ENCODE measurements around the gene SLC29A1. TPM values are rescaled to one million over a fixed set of nuclear protein-coding genes. Genes with fewer than 3 reads are reported as not detected.
A peak's percentile ranks its signal among the peaks of the same experiment; 100 is the strongest.

SLC29A1 gene
- total RNA-seq, 1 donor from 2014 or later: 55.0 TPM

DNA sequence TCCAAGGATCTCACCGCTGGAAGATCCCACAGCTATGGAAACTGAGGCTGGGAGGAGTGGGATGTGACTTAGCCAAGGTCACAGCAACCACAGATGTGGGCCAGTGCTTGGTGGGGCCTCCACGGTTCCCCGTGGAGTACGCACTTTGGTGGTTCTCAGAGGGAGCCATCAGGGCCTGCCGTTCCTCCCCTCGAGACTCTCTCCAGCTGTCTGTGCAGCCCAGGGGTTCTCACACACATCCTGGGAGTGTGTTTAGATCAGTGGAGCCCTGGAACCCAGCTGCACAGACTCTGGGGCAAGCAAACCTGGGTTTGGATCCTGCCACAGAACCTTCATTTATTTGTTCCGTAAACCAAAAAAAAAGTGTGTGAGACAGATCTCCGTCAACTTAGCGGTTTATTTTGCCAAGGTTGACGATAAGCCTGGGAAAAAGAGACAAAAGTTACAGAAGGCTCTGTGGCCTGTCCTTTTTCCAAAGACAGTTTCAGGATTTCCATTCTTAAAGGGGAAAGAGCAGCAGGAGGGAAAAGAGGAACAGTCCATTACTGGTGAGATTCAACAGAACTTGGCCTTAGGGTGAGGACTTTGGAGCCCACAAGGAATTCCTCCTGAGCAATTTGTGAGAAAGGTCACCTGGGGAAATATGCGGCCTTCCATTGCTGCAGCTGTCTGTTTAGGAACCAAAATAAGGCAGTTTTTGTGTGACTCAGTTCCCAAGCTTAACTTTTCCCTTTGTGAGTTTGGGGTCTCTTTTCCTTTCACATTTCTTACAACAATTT is 20.2 kb upstream of the SLC29A1 start:
- H3K27me3 Mint-ChIP-seq (ENCODE audit: low read depth): peaks cover 3% of the 10 kb centered on the region
- H3K27ac Mint-ChIP-seq (ENCODE audit: unreplicated experiment): no peak overlapping the region
- H3K4me3 Mint-ChIP-seq: no peak overlapping the region

DNA sequence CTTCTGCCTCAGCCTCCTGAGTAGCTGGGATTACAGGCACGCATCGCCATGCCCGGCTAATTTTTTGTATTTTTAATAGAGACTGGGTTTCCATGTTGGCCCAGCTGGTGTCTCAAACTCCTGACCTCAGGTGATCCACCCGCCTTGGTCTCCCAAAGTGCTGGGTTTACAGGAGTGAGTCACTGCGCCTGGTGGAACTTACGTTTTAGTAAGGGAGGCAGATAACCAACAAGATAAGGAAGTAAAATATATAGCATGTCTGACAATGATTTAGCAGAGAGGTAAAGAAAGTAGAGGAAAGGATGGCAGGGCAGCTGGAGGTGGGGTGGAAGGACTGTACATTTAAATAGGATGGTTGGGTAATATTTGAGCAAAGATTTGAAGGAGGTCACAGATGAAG is 19.4 kb upstream of the SLC29A1 start:
- Mint-ChIP-seq H3K9me3 (no peaks in the 10 kb centered on the region), H3K27ac (ENCODE audit: unreplicated experiment) (no peak overlapping the region), H3K27me3 (ENCODE audit: low read depth) (peaks cover 6% of the 10 kb centered on the region), H3K4me1 (peaks cover 35% of the 10 kb centered on the region), H3K36me3 (ENCODE audit: low read depth) (no peaks in the 10 kb centered on the region), H3K4me3 (no peak overlapping the region)
- DNase-seq (ENCODE audit: low read depth, low spot score): no peak
- TF ChIP-seq, protein P1, sequence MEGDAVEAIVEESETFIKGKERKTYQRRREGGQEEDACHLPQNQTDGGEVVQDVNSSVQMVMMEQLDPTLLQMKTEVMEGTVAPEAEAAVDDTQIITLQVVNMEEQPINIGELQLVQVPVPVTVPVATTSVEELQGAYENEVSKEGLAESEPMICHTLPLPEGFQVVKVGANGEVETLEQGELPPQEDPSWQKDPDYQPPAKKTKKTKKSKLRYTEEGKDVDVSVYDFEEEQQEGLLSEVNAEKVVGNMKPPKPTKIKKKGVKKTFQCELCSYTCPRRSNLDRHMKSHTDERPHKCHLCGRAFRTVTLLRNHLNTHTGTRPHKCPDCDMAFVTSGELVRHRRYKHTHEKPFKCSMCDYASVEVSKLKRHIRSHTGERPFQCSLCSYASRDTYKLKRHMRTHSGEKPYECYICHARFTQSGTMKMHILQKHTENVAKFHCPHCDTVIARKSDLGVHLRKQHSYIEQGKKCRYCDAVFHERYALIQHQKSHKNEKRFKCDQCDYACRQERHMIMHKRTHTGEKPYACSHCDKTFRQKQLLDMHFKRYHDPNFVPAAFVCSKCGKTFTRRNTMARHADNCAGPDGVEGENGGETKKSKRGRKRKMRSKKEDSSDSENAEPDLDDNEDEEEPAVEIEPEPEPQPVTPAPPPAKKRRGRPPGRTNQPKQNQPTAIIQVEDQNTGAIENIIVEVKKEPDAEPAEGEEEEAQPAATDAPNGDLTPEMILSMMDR (conservative IDR thresholded peaks at IDR 0.05): no peak

More for the DNA sequence above, 20.2 kb upstream of the SLC29A1 start:
- TF ChIP-seq, protein P1 (conservative IDR thresholded peaks at IDR 0.05): no peak
- DNase-seq (ENCODE audit: low read depth, low spot score): no peak
- Mint-ChIP-seq H3K4me1 (peaks cover 31% of the 10 kb centered on the region), H3K9me3 (no peaks in the 10 kb centered on the region), H3K36me3 (ENCODE audit: low read depth) (no peaks in the 10 kb centered on the region)

DNA sequence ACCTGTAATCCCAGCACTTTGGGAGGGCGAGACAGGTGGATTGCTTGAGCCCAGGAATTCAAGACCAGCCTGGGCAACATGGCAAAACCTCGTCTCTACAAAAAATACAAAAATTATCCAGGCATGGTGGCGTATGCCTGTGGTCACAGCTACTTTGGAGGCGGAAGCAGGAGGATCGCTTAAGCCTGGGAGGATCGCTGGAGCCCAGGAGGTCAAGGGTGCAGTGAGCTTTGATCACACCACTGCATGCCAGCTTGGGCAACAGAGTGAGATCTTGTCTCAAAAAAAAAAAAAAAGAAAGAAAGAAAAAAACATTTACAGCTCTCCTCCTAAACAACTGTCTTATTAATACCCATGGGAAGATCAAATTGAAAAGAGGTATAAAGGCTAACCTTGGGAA is 15.4 kb upstream of the SLC29A1 start:
- Mint-ChIP-seq H3K4me1 (peaks cover 16% of the 10 kb centered on the region), H3K27ac (ENCODE audit: unreplicated experiment) (peak overlapping the region; percentile 24), H3K36me3 (ENCODE audit: low read depth) (no peaks in the 10 kb centered on the region), H3K27me3 (ENCODE audit: low read depth) (peaks cover 6% of the 10 kb centered on the region), H3K9me3 (no peaks in the 10 kb centered on the region), H3K4me3 (no peak overlapping the region)
- TF ChIP-seq, protein P1 (conservative IDR thresholded peaks at IDR 0.05): no peak
- DNase-seq (ENCODE audit: low read depth, low spot score): no peak

DNA sequence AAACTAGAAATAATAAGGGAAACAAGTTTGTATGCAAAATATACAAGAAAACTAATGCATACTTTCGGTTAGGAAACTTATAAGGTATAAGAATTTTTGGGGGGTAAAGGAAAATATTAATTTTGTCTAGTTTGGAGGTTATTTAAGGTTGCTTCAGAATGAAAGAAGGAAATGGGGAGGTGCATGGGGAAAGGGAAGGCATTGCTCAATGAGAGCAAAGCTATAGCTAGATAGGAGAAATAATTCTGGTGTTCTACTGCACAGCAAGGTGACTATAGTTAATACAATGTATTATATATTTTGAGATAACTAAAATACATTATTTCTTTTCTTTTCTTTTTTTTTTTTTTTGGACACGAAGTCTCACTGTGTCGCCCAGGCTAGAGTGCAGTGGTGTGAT is 12.1 kb upstream of the SLC29A1 start:
- TF ChIP-seq, protein P1 (conservative IDR thresholded peaks at IDR 0.05): no peak
- Mint-ChIP-seq H3K27me3 (ENCODE audit: low read depth) (peaks cover 3% of the 10 kb centered on the region), H3K36me3 (ENCODE audit: low read depth) (no peaks in the 10 kb centered on the region), H3K4me3 (peak overlapping the region; percentile 39), H3K4me1 (peaks cover 16% of the 10 kb centered on the region), H3K27ac (ENCODE audit: unreplicated experiment) (no peak overlapping the region), H3K9me3 (no peaks in the 10 kb centered on the region)
- no peak for DNase-seq (ENCODE audit: low read depth, low spot score)

DNA sequence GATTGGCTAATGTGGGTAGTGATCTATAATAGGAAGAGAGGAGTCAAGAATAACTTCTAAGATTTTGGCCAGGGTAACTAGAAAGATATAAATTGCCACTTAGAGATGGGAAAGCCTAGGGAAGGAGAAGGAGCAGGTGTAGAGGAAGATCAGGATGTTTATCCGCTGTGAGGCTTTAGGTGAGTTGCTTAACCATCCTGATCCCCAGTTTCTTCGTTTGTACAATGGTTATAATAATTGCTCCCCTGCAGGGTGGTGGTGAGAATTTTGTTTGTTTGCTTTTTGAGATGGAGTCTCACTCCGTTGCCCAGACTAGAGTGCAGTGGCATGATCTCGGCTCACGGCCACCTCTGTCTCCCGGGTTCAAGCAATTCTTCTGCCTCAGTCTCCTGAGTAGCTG is 9.1 kb upstream of the SLC29A1 start:
- Mint-ChIP-seq H3K27ac (ENCODE audit: unreplicated experiment) (no peak overlapping the region), H3K9me3 (no peaks in the 10 kb centered on the region), H3K36me3 (ENCODE audit: low read depth) (no peaks in the 10 kb centered on the region), H3K4me3 (no peak overlapping the region), H3K4me1 (peaks cover 18% of the 10 kb centered on the region), H3K27me3 (ENCODE audit: low read depth) (peaks cover 11% of the 10 kb centered on the region)
- DNase-seq (ENCODE audit: low read depth, low spot score): no peak
- TF ChIP-seq, protein P1 (conservative IDR thresholded peaks at IDR 0.05): no peak
